Dermis microvascular lymphatic vessel endothelial cell (primary cell): Measurements from ENCODE around the gene RAB11FIP4. TPM values are rescaled to one million over a fixed set of nuclear protein-coding genes. Genes with fewer than 3 reads are reported as not detected.
A peak's percentile ranks its signal among the peaks of the same experiment; 100 is the strongest.

Experiments used
- DNase-seq, 2 donors: peaks; one replicate each; pipeline versions ENCODE4 v3.0.0 to v3.0.0-alpha.2; 2010; ENCODE audit warnings: low read depth in 2 of 2
- total RNA-seq: library from RNA; depleted of rRNA; stranded (reverse); fragments of >200 nt; gene quantifications from 2 replicates; pipeline ENCODE4 v1.2.1, GENCODE V29; 2014

Gene RAB11FIP4
- total RNA-seq, 1 donor from 2014 or later = not detected

DNA sequence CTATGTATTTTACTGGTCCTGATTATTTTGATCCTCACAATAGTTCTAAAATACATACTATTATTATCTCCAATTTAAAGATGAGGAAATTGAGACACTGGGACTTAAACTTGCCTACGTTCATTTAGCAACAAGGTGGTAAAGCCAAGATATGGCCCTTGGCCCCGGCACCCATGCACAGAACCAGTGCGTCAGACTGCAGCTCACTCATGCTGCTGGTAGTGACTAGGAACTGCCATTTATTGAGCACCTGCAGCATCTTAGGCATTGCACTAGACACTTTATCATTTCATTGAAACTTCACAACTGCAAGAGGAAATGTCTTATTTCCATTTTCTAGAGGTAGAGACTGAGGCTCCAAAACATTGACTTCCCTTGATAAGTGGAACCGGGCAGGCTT lies 93.3 kb downstream of the RAB11FIP4 start:
- DNase-seq = no peak

DNA sequence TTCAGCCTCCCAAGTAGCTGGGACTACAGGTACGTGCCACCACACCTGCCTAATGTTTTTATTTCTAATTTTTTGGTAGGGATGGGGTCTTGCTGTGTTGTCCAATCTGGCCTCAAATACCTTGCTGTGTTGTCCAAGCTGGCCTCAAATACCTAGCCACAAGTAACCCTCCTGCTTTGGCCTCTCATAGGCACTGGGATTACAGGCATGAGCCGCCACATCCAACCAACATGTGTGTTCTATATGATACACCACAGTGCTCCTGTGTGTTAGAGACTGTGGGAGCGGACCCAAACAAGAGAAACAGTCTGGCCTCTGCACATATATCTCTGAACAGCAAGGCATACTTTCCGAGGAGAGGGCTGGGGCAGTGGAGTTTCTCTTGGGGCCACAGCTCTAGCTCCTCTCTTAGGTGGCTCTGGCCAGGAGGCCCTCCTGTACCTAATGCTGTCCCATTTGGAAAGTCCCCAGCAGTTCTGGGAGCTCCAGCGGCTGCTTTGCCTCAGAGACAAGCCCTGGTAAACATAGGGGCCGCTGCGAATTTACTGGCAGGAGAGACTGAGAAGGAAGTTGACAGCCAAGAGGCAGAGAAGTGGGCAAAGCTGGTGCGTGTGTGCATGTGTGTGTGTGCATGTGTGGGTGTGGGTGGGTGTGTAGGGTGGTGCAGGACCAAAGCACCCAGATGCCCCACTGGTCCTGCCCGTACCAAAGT lies 95.0 kb downstream of the RAB11FIP4 start:
- no peak for DNase-seq

DNA sequence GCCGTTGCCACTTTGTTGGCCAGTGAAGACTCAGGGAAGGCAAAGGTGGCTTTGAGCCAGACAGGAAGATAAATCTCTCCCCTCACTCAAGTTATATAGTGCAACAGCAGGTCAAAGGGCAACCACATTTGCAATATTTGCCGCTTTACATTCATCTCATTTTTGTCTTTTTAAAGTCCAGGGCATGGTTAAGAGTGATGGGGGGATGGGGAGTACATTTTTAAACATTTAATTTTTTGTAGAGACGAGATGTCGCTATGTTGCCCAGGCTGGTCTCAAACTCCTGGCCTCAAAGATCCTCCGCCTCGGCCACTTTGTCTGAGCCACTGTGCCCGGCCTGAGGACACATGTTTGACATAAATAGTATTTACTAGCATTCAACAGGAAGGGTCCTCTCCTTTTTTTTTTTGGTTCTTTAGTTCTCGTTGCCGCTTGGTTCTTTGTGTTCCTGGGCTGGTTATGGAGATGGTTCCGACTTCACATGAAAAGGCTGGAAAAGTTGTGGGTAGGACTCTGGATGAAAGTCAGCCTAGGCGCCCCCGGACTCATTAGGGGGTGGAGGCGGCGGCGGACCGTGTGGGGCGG lies 95.7 kb downstream of the RAB11FIP4 start:
- DNase-seq = no peak

DNA sequence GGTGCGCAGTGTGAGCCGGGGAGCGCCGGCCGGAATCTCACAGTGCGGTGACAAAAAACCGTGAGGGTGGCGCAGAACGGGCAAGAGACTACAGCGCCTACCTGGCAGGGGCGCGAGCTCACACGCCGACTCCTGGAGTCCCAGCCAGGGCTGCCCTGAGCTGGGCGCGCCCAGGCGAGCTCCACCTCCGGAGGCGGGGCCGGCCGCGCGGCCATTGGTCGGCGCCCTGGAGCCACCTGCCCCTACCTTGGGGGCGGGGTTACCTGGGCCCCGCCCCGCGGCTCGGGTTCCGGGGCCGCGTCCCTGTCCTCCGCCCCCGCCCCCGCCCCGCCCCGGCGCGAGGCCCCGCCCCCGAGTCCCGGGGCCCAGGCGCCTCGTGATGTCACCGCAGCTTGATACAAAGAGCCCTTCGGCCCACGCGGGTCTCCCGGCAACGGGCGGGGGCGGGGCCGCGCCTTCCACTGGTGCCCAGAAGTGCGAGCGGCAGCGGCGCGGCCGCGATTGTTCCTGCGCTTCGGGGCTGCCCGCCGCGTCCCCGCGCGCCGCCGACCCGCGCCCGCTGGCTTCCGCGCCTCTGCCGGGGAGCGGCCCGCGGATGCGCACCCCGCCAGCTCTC lies 96.3 kb downstream of the RAB11FIP4 start:
- peak in 1 of 2 donors; percentile 29 for DNase-seq

DNA sequence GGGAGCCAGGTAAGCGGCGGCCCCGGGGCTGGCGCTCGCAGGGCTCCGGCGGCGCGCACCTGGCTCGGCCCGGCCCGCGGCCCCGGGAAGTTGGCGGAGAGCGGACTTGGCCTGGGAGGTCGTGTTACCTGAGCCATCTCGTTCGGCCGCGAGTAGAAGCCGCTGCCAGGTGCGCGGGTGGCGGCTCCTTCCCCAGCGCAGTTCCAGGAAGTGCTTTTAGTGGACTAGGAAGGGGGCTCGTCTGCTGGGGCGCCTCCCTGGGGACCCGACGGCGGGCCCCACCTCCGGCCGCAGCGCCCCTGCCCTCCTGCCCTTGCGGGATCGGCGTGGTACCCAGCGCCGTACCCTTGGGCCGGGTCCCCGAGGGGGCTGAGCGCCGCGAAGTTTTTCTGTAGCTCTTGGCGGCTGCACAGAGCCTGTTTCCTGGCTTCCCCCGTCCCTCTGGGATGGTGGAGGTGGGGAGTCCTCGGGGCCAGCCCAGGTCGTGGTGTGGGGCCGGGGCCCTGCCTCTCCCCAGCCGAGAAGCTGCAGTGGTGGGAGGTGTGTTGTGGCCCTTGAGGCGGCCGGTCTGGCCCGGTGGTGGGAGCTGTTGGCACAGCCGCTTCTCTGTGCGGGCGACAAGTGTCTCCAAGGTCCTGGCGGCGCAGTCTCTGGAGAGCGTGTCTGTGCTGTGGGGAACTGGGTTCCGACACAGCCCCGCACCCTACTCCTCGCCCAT lies 96.9 kb downstream of the RAB11FIP4 start:
- DNase-seq = no peak

DNA sequence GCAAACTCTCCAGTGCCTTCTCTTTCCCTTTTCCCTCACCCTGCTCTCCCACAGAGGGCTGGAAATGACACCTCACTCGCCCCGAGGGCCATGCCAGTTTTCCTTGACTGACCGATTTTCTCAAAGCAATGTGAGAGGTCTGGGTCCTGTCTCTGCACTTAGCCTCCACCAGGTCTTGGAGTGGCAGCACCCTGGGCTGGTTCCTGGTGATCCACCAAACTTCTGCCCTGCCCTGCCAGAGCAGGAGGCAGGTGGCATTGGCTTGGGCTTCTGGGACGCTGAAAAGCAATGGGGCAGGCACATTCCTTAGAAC lies 97.5 kb downstream of the RAB11FIP4 start:
- no peak for DNase-seq

DNA sequence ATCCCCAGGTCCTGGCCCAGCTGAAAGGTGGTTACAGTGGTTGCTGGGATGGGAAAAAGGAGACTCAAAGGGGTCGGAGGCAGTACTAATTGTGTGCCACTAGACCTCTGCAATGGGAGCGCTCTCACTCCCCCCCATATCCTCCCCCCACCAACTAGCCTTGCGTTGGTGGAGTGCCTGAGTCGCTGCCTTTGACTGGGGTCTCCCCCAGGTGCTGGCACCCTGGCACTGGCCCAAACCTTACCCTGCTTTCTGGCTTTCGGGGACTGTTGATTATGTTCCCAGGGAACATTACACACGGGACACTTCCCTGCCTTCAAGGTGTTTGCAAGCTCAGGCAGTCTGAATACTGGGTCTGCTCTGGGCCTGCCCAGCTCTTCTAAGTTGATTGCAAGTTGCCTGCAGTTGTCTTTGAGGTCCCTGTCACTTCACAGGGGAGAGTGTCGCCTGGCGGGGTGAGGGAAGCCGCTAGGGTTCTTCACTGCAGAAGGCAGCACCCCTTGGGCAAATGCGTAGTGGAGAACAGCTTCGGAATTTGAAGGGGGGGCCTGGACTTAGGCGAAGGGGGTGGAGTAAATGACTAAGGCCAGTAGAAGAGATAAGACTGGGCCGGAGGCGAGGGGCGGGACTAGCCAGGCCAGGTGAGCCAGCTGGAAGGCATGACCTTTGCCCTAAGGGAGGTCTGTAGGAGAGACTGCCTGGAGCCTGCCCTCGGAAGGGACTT lies 98.0 kb downstream of the RAB11FIP4 start:
- DNase-seq = no peak

DNA sequence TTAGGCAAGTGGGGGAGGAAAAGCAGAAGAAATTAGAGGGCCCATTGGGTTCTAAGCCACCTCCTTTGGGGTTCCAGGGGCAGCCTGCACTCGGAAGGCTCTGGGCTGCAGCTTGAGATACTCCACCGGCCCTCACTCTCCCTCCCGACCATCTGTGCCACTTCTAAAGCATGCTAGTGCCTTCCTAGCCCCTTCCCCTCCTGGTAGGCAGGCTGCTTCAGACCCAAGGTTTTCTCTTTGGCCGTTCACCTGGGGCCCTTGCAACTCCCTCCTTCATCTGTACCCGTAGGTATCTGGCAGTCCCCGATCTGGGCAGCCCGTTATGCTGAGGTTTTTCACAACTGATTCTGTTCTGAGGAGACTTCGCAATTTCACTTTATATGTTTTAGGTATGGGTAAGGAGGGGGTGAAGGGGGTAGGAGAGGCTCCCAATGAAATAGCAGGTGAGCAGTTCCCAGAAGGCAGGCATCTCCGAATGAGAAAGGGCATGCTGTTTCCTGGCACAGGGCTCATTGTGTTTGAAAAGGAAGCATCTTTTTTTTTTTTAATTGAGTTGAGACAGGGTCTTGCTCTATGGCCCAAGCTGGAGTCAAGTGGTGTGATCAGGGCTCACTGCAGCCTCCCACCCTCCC lies 98.7 kb downstream of the RAB11FIP4 start:
- DNase-seq = no peak

DNA sequence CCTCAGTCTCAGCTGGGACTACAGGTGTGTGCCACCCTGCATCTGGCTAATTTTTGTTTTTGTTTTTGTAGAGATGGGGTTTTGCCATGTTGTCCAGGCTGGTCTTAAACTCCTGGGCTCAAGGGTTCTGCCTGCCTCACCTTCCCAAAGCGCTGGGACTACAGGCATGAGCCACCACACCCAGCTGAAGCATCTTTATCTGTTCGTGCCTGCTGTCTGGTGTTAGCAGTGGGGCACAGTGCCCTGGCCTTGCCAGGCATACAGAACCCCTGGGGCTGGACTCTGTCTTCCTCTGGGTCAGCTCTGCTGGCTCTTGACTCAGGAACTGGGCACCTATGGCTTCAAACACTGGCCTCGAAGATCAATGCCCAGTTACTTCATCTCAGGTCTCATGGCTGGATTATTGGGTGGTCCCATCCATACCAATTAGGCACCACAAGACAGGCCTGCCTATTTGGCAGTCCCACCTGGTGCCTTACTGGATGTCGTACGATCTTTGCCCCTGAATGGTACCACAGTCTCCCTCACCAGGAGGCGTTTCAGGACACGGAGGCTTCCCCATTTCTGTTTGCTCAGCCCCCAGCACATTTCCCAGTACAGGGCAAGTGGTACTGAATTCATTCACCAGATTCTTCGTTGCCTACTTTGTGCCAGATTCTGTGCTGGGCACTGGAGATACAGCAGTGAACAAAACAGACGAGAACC lies 99.3 kb downstream of the RAB11FIP4 start:
- no peak for DNase-seq

DNA sequence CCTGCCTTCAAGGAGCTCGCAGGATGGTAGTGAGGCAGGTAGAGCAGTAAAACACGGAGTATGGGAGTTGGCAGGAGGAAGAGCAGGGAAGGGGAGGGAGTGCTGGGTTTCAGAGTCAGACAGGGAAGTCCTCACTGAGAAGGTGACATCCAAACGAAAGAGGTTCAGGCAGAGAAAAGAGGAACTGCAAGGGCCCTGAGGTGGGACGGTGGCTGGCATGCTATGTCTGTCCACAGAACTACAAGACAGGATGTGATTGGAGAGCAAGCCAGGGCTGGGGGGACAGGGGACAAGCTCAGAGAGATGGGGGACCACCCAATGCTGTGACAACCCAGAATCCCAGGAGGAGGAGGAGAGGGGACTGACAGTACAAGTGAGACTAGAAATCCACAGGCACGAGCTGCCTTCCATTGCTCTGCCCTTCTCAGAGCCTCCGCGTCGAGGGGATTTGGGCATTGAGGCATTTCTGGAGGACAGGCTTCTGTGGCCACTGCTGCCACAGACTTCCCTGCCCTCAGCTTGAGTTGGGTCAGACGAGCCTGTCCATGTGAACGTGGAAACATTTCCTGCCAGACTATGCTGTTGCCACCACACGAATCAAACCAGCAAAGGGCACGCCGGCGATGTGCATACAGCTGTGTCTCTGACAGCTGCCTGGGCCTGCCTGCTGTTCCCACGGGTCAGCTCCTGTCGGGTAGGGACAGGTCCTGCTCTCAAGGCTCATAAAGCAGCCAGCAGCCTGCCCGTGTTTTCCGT lies 100.1 kb downstream of the RAB11FIP4 start:
- DNase-seq = no peak

DNA sequence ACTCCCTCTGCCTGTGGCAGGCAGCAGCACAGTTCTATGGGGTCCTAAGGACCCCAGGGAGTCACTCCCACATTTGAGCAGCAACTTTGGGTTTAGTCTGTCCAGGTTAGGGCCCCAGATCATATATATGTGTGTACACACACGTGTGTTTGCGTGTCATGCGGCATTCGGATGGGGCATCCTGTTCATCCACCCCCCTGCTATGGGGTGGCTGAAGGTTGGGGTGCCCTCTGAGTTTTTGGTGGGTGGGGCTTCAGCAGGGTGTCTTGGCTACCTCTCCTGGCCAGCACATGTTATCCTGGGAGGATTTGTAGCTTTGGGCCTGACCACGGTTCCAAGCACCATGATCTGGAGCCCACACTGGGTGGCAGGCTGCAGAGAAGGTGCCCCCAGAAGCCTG lies 100.7 kb downstream of the RAB11FIP4 start:
- no peak for DNase-seq

DNA sequence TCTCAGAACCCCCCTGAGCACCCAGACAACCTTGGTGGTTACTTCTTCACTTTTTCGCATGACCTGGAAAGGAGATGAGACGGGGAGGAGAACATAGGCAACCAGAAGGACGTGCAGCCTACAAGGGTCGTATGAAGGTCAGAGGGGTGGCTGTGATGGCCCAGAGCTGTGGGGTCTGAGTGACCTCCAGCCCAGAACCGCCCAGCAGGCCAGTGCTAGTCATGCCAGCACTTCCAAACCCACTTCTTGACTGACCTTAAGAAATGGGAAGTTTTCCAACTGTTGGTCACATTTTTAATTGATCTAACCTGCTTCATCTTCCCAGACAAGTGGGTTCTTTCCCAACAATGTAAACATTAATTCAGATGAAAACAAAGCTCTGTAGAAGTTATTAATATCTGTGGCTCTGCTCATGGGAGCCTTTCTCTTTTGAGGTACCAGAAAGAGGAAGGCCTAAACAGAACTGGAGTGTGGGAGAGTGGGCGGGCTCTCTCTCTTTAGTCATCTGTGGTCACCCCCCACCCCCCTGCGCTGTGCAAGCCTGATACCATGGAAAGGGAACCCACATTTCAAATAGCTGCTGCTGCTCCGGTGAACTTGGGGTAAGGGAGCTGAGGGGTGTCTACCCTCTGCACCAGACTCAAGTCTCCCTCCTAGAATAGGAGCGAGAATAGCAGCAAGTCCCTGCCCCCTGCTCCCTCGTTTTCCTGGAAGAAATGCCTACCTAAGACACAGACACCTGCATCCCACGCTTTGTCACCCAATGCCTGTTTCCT lies 101.6 kb downstream of the RAB11FIP4 start:
- DNase-seq = no peak

DNA sequence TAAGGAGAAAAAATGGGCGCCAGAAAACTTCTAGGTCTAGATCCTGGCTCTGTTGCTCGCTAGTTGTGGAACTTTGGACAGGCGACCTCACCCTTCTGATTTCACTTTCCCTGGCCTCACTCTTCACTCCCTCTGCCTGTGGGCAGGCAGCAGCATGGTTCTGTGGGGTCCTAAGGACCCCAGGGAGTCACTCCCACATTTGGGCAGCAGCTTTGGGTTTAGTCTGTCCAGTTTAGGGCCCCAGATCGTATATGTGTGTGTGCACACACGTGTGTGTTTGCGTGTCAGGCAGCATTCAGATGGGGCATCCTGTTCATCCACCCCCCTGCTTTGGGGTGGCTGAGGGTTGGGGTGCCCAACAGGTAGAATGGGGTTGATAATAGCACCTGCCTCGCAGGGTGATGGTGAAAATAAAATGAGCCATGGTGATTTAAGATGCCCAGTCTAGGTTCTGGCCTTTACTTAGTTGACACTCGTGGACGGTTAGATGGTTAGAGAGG lies 102.2 kb downstream of the RAB11FIP4 start:
- DNase-seq = no peak

DNA sequence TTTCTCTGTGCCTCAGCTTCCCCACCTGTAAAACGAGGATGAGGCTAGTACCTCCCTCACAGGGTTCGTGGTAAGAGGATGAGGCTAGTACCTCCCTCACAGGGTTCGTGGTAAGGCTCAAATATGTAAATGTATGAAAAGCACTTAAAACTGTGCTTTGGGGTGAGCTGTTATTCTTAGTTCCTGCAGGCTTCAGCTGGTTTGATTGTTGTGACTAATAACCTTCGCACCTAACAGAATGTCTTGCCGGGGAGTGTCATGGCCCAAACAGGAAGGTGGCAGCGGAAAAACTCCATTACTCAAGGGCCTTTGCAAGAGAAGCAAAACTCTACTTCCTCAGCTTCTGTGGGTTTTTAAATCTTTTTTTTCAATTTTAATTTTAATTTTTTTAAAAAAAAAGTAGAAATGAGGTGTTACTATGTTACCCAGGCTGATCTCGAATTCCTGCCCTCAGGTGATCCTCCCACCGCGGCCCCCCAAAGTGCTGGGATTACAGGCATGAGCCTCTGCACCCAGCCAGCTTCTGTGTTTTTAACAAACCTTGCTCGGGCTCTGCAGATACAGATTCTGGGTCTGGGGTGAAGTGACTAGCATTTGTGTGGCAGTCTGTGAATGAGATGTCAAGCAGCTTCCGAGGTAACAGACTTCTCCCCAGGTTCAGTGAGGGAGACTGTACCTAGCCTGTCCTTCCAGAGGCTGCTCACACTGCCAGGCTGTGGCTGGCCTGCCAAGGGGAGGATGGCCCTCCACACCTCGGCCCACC lies 103.0 kb downstream of the RAB11FIP4 start:
- no peak for DNase-seq

DNA sequence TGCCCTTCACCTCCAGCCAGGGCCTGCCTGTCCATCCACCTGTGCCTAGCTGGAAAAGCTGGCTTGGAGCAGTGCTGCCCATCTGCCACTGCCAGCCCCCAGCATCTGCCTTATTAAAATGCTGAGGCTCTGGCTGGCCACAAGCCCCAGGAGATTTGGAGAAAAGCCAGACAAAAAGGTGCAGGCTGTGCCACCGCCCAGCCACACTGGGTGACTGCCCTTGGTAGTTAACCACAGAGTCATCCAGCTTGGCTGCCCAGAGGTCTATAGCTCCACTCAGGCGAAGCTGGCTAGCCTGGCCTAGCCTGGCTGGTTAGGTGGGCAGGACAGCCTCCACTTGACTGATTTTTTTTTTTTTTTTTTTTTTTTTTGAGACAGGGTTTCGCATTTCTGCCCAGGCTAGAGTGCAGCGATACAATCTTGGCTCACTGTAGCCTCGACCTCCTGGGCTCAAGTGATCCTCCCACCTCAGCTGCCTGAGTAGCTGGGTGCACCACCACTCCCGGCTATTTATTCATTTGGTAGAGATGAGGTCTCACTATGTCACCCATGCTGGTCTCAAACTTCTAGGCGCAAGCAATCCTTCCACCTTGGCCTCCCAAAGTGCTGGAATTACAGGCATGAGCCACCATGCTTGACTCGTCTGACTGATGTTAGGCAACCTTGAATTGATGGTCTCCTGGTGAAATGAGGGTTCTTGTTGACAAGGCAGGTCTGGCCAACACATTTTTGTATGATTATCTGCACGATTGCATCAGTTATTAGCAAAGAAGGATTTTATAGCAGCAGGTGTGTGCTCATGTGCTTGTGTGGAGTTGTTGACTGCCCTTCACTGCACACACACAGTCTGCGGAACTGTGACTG lies 103.8 kb downstream of the RAB11FIP4 start:
- no peak for DNase-seq

DNA sequence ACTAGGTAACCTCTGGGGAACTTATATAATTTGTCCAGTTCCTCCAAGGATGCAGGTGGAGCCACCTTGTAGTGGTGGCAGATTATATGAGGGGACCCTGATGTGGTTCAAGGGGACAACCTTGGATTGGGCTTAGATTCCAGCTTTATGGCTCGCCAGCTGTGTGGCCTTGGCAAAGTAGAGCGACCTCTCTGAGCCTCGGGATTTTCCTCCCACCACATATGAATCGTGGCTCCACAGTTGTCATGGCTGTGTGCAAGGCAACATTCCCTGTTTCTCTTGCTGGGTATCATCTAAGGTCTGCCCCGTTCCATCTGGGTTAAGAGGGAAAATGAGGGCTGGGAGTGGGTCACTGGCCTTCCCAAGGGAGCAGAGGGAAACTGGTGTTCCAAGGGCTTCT lies 104.6 kb downstream of the RAB11FIP4 start:
- DNase-seq = no peak

DNA sequence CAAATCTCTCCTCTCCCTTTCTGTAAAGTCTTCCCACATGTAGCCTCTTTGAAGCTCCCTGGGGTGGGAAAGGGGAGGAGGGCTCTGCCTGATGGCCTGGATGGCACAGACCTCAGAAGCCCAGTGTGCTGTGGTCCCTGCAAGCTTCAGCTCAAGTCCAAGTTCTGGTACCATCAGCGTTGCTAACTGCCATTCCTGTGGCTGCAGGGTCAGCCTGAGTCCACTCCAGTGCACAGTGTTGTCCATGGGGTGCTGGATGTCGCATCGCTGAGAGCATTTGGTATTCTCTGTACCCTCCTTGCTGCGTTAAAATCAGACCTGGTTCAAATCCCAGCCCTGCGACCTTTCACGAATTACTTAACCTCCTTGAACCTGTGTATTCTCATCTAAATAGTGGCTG lies 105.1 kb downstream of the RAB11FIP4 start:
- DNase-seq = no peak
